ENCODE data around the gene CPPED1. TPM values are rescaled to one million over a fixed set of nuclear protein-coding genes. Genes with fewer than 3 reads are reported as not detected.
"Not testable (repeated sequence)": the region's sequence is repeated elsewhere in the genome, so short reads cannot be mapped to it uniquely, and the experiment has no call there.

CPPED1 gene
- total and polyA plus RNA-seq, 7 donors, result 2.7 to 6.1 (median 3.5) TPM

DNA sequence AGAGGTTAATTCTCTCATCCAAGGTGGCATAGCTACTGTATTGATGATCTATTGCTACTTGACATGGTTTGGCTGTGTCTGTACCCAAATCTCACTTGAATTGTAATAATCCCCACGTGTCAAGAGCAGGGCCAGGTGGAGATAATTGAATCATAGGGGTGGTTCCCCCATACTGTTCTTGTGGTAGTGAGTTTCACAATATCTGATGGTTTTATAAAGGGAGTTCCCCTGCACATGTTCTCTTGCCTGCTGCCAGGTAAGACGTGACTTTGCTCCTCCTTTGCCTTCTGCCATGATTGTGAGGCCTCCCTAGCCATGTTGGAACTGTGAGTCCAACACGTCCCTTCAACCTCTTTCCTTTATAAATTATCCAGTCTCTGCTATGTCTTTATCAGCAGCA is 22.9 kb upstream of the CPPED1 start:
- ATAC-seq (no peak), DNase-seq (no peak)
- Histone ChIP-seq H3K4me3 (no peak overlapping the region), H3K27ac (no peak overlapping the region), H3K9me3 (no peaks in the 10 kb centered on the region), H3K27me3 (ENCODE audit: insufficient read depth in 3 of 3, low read length in 2 of 3) (peaks cover 0 to 2% (median 0%) of the 10 kb centered on the region in 3 donors), H3K4me1 (no peaks in the 10 kb centered on the region), H3K36me3 (ENCODE audit: insufficient read depth in 1 of 2, low read depth in 1 of 2) (no peaks in the 10 kb centered on the region)
- intact Hi-C loops (cut with DNase I), result no loop called here
- WGBS, 3 donors, result 59 to 67% (median 65%) methylated on average over 3 of the region's 3 CpGs
- TF ChIP-seq, protein P1, sequence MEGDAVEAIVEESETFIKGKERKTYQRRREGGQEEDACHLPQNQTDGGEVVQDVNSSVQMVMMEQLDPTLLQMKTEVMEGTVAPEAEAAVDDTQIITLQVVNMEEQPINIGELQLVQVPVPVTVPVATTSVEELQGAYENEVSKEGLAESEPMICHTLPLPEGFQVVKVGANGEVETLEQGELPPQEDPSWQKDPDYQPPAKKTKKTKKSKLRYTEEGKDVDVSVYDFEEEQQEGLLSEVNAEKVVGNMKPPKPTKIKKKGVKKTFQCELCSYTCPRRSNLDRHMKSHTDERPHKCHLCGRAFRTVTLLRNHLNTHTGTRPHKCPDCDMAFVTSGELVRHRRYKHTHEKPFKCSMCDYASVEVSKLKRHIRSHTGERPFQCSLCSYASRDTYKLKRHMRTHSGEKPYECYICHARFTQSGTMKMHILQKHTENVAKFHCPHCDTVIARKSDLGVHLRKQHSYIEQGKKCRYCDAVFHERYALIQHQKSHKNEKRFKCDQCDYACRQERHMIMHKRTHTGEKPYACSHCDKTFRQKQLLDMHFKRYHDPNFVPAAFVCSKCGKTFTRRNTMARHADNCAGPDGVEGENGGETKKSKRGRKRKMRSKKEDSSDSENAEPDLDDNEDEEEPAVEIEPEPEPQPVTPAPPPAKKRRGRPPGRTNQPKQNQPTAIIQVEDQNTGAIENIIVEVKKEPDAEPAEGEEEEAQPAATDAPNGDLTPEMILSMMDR (IDR thresholded peaks at IDR 0.05), result no peak

GRCh38 chr16:12819126-12820117 is 15.7 kb upstream of the CPPED1 start:
- no peaks in the 10 kb centered on the region for H3K9me3 ChIP-seq
- no peaks in the 10 kb centered on the region for H3K4me1 ChIP-seq
- intact Hi-C loops (cut with DNase I), result loop anchor here (5.0 to 10.0 kb wide), 3 partner anchors 247 to 725 kb away; no protein-coding TSS in a partner anchor
- peaks cover 0 to 2% (median 0%) of the 10 kb centered on the region in 3 donors for H3K27me3 ChIP-seq (ENCODE audit: insufficient read depth in 3 of 3, low read length in 2 of 3)
- ATAC-seq (peak in 2 of 4 donors; percentile 46 to 55), DNase-seq (peak; percentile 61 to 71)
- TF ChIP-seq, protein P1 (IDR thresholded peaks at IDR 0.05), result peak; percentile 67
- H3K27ac ChIP-seq, result no peak overlapping the region
- 58 to 59% (median 59%) methylated on average over 18 of the region's 18 CpGs for WGBS, 3 donors
- no peaks in the 10 kb centered on the region for H3K36me3 ChIP-seq (ENCODE audit: insufficient read depth in 1 of 2, low read depth in 1 of 2)
- H3K4me3 ChIP-seq, result no peak overlapping the region

GRCh38 chr16:12818326-12818725 is 14.6 kb upstream of the CPPED1 start:
- Histone ChIP-seq H3K27ac (no peak overlapping the region), H3K27me3 (ENCODE audit: insufficient read depth in 3 of 3, low read length in 2 of 3) (no peaks in the 10 kb centered on the region), H3K36me3 (ENCODE audit: insufficient read depth in 1 of 2, low read depth in 1 of 2) (no peaks in the 10 kb centered on the region), H3K9me3 (no peaks in the 10 kb centered on the region), H3K4me1 (no peaks in the 10 kb centered on the region), H3K4me3 (no peak overlapping the region)
- no peak for ATAC-seq
- no peak for DNase-seq
- 83 to 93% (median 86%) methylated on average over 4 of the region's 4 CpGs for WGBS, 3 donors
- TF ChIP-seq, protein P1 (IDR thresholded peaks at IDR 0.05), result no peak
- intact Hi-C loops (cut with DNase I), result loop anchor here (10.0 kb wide), 2 partner anchors 364 to 724 kb away; no protein-coding TSS in a partner anchor

GRCh38 chr16:12816791-12817214 is 13.1 kb upstream of the CPPED1 start:
- not testable (repeated sequence) for DNase-seq; H3K36me3 ChIP-seq (ENCODE audit: insufficient read depth in 1 of 2, low read depth in 1 of 2); H3K4me1 ChIP-seq; H3K4me3 ChIP-seq; H3K27ac ChIP-seq; H3K9me3 ChIP-seq; H3K27me3 ChIP-seq (ENCODE audit: insufficient read depth in 3 of 3, low read length in 2 of 3)
- WGBS, 3 donors, result 38 to 53% (median 45%) methylated on average over 4 of the region's 4 CpGs
- ATAC-seq, result peak in 1 of 4 donors; percentile 24
- intact Hi-C loops (cut with DNase I), result loop anchor here (10.0 kb wide), 2 partner anchors 362 to 722 kb away; no protein-coding TSS in a partner anchor

GRCh38 chr16:12815361-12815760 is 11.7 kb upstream of the CPPED1 start:
- TF ChIP-seq, protein P1 (IDR thresholded peaks at IDR 0.05), result no peak
- DNase-seq (no peak), ATAC-seq (no peak)
- H3K4me1 ChIP-seq, result no peaks in the 10 kb centered on the region
- no peaks in the 10 kb centered on the region for H3K27me3 ChIP-seq (ENCODE audit: insufficient read depth in 3 of 3, low read length in 2 of 3)
- intact Hi-C loops (cut with DNase I), result loop anchor here (10.0 kb wide), 2 partner anchors 361 to 721 kb away; no protein-coding TSS in a partner anchor
- no peak overlapping the region for H3K27ac ChIP-seq
- no peaks in the 10 kb centered on the region for H3K36me3 ChIP-seq (ENCODE audit: insufficient read depth in 1 of 2, low read depth in 1 of 2)
- no peak overlapping the region for H3K4me3 ChIP-seq
- 65 to 72% (median 68%) methylated on average over 3 of the region's 3 CpGs for WGBS, 3 donors
- H3K9me3 ChIP-seq, result no peaks in the 10 kb centered on the region

DNA sequence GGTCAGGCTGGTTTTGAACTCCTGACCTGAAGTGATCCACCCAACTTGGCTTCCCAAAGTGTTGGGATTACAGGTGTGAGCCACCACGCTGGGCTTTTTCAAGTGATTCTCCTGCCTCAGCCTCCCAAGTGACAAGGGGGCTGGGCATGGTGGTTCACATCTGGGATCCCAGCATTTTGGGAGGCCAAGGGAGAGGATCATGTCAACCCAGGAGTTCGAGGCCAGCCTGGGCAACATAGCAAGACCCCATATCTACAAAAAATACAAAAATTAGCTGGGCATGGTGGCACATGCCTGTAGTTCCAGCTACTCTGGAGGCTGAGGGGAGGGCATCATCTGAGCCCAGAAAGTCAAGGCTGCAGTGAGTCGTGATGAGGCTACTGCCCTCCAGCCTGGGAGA is 10.0 kb upstream of the CPPED1 start:
- H3K36me3 ChIP-seq (ENCODE audit: insufficient read depth in 1 of 2, low read depth in 1 of 2); H3K9me3 ChIP-seq; DNase-seq; H3K27ac ChIP-seq; ATAC-seq; H3K27me3 ChIP-seq (ENCODE audit: insufficient read depth in 3 of 3, low read length in 2 of 3); H3K4me3 ChIP-seq; H3K4me1 ChIP-seq: not testable (repeated sequence)
- 85 to 91% (median 88%) methylated on average over 3 of the region's 3 CpGs for WGBS, 3 donors
- intact Hi-C loops (cut with DNase I), result loop anchor here (10.0 kb wide), 2 partner anchors 359 to 719 kb away; no protein-coding TSS in a partner anchor

DNA sequence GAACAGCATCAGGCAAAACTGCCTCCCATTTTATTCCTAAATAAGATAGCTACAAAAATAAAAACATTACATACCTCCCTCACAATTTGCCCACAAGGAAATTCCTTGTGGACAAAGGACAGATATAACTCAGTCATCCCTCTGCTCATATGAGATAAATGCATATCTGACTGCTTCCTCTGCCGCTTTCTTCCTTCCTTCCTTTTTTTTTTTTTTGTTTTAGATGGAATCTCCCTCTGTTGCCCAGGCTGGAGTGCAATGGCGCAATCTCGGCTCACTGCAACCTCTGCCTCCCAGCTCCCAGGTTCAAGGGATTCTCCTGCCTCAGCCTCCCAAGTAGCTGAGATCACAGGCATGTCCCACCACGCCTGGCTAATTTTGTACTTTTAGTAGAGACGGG is 9.6 kb upstream of the CPPED1 start:
- not testable (repeated sequence) for ATAC-seq
- 73 to 90% (median 82%) methylated on average over 5 of the region's 5 CpGs for WGBS, 3 donors
- intact Hi-C loops (cut with DNase I), result loop anchor here (10.0 kb wide), 2 partner anchors 359 to 719 kb away; no protein-coding TSS in a partner anchor

More for the DNA sequence above, 9.6 kb upstream of the CPPED1 start:
- H3K27me3 ChIP-seq (ENCODE audit: insufficient read depth in 3 of 3, low read length in 2 of 3); H3K36me3 ChIP-seq (ENCODE audit: insufficient read depth in 1 of 2, low read depth in 1 of 2); H3K4me3 ChIP-seq; DNase-seq; H3K4me1 ChIP-seq; H3K9me3 ChIP-seq; H3K27ac ChIP-seq: not testable (repeated sequence)

Data from psoas muscle (tissue), 8 donors.